Fibroblast of lung (primary cell): ENCODE results near the gene PXYLP1.

Experiments used
- CTCF ChIP-seq, 2 donors: IDR thresholded peaks in 1 of 2; conservative IDR thresholded peaks in 1 of 2; 1 replicate in 1 of 2; 2 replicates in 1 of 2; pipeline ENCODE4 v1.5.1; 2011 to 2012; ENCODE audit warnings: low read length in 2 of 2, control low read depth in 1 of 2, inconsistent platforms in 1 of 2, low read depth in 1 of 2, mild to moderate bottlenecking in 1 of 2
- EZH2 ChIP-seq: IDR thresholded peaks from 2 replicates; pipeline ENCODE4 v1.5.1; 2012; ENCODE audit warnings: low read length, control low read depth, mild to moderate bottlenecking; ENCODE audit errors: missing control alignments

- TF ChIP-seq CTCF (conservative IDR thresholded peaks at IDR 0.05 in 1 of 2, IDR thresholded peaks at IDR 0.05 in 1 of 2; ENCODE audit: low read depth in 1 of 2, low read length in 2 of 2) = peak; percentile 51 to 64
- no peak for TF ChIP-seq EZH2
These were observed 77.1 kb downstream of the PXYLP1 start for GRCh38 chr3:141308588-141309218.
